Left kidney (tissue), 2 donors: ENCODE measurements around the gene RBBP8. TPM values are rescaled to one million over a fixed set of nuclear protein-coding genes. Genes with fewer than 3 reads are reported as not detected.

Source experiments
- DNase-seq: peaks from one replicate; pipeline ENCODE4 v3.0.0-alpha.2; 2013
- polyA plus RNA-seq: library from polyadenylated mRNA; unstranded; fragments of 120-200 nt; gene quantifications from one replicate; pipeline ENCODE4 v1.2.1, GENCODE V29; 2013; ENCODE audit not compliant: insufficient read length

Gene RBBP8
- polyA plus RNA-seq, 1 donor = 59.1 TPM

- DNase-seq = no peak
Observed at GRCh38 chr18:23062011-23062410, 128.9 kb downstream of the RBBP8 start.

GRCh38 chr18:23063502-23063901, 130.4 kb downstream of the RBBP8 start:
- no peak for DNase-seq

- DNase-seq = no peak
Observed at GRCh38 chr18:23065234-23065806, 132.2 kb downstream of the RBBP8 start.

- DNase-seq = no peak
Observed at GRCh38 chr18:23066060-23066459, 132.9 kb downstream of the RBBP8 start.

GRCh38 chr18:23066504-23067039, 133.4 kb downstream of the RBBP8 start:
- DNase-seq = no peak

- DNase-seq = no peak
Observed at GRCh38 chr18:23067236-23067635, 134.1 kb downstream of the RBBP8 start.

- DNase-seq = no peak
Observed at GRCh38 chr18:23068011-23068410, 134.9 kb downstream of the RBBP8 start.

- DNase-seq = no peak
Observed at GRCh38 chr18:23068570-23069310, 135.6 kb downstream of the RBBP8 start.

GRCh38 chr18:23069481-23069880, 136.4 kb downstream of the RBBP8 start:
- DNase-seq = no peak

- DNase-seq = no peak
Observed at GRCh38 chr18:23069898-23070297, 136.8 kb downstream of the RBBP8 start.

- DNase-seq = no peak
Observed at GRCh38 chr18:23071285-23071684, 138.2 kb downstream of the RBBP8 start.

- no peak for DNase-seq
Observed at GRCh38 chr18:23072079-23072478, 139.0 kb downstream of the RBBP8 start.

GRCh38 chr18:23073996-23074606, 141.0 kb downstream of the RBBP8 start:
- no peak for DNase-seq

Other genes with a start within 250 kb of the RBBP8 start
- gene CABLES1, start 202.2 kb downstream of the RBBP8 start, polyA plus RNA-seq = 24.8 TPM